ENCODE measurements around the gene HSD17B10.

DNA sequence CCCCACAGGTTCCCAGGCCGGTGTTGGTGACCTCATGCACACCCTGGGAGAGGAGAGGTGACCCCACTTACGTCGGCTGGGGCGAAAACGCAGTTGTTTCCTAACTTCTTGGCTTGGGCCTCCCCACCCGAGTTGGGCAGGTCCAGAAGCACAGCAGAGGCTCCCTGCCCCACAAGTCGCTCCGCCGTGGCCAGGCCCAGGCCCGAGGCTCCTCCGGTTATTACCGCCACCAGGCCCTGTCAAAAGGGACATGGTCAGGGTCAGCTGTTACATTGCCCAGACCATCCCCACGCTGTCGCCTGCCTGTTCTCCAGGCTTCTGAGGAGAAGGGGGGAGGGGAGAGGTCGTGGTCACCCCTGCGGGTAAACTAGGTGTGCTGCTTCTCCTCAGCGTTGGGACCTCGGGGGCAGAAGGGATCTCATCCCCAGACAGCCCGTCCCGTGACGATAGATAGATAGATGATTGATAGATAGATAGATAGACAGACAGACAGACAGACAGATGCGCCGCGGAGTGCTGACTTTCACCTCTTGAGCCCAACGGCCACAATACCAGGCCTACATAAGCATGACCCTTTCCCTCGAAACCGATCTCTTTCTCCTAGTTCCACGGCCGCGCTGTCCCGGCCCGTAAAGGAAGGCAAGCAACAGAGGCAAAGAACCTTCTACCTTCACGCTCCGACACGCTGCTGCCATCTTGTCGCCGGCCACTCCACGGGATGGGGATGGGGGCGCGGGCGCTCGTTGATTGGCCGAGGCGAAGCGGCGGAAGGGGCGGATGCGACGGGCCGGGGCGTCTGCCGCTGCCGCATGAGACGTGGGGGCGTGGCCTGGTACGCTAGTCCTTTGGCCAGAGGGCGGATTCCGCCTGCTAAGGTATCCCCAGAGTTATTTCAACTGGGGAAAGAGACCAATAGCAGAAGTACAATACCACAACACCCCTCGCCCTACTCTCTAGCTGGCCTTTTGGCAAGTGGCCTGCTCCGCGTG, at the start of gene HSD17B10:
- TF ChIP-seq CTCF (IDR thresholded peaks at IDR 0.05) (no peak), E2F5 (CRISPR knock-in tag; IDR thresholded peaks at IDR 0.05) (no peak), SP1 (CRISPR knock-in tag; conservative IDR thresholded peaks at IDR 0.05) (peak; percentile 77), FOXP1 (CRISPR knock-in tag; IDR thresholded peaks at IDR 0.05; ENCODE audit: borderline replicate concordance) (peak; percentile 50; the same call in 1 of the 2 replicates), NR2C2 (CRISPR knock-in tag; IDR thresholded peaks at IDR 0.05) (no peak), HMGA2 (CRISPR knock-in tag; IDR thresholded peaks at IDR 0.05) (no peak), ZSCAN18 (CRISPR knock-in tag; IDR thresholded peaks at IDR 0.05) (no peak), JUN (CRISPR knock-in tag; IDR thresholded peaks at IDR 0.05) (no peak), SMAD4 (CRISPR knock-in tag; IDR thresholded peaks at IDR 0.05) (no peak), ZNF138 (CRISPR knock-in tag; conservative IDR thresholded peaks at IDR 0.05) (no peak)
- TF ChIP-seq, protein P1, sequence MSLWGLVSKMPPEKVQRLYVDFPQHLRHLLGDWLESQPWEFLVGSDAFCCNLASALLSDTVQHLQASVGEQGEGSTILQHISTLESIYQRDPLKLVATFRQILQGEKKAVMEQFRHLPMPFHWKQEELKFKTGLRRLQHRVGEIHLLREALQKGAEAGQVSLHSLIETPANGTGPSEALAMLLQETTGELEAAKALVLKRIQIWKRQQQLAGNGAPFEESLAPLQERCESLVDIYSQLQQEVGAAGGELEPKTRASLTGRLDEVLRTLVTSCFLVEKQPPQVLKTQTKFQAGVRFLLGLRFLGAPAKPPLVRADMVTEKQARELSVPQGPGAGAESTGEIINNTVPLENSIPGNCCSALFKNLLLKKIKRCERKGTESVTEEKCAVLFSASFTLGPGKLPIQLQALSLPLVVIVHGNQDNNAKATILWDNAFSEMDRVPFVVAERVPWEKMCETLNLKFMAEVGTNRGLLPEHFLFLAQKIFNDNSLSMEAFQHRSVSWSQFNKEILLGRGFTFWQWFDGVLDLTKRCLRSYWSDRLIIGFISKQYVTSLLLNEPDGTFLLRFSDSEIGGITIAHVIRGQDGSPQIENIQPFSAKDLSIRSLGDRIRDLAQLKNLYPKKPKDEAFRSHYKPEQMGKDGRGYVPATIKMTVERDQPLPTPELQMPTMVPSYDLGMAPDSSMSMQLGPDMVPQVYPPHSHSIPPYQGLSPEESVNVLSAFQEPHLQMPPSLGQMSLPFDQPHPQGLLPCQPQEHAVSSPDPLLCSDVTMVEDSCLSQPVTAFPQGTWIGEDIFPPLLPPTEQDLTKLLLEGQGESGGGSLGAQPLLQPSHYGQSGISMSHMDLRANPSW (CRISPR knock-in tag; conservative IDR thresholded peaks at IDR 0.05; ENCODE audit: low read depth): no peak
- TF ChIP-seq, protein P2, sequence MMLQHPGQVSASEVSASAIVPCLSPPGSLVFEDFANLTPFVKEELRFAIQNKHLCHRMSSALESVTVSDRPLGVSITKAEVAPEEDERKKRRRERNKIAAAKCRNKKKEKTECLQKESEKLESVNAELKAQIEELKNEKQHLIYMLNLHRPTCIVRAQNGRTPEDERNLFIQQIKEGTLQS (CRISPR knock-in tag; conservative IDR thresholded peaks at IDR 0.05): no peak
- TF ChIP-seq, protein P3, sequence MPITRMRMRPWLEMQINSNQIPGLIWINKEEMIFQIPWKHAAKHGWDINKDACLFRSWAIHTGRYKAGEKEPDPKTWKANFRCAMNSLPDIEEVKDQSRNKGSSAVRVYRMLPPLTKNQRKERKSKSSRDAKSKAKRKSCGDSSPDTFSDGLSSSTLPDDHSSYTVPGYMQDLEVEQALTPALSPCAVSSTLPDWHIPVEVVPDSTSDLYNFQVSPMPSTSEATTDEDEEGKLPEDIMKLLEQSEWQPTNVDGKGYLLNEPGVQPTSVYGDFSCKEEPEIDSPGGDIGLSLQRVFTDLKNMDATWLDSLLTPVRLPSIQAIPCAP (CRISPR knock-in tag; IDR thresholded peaks at IDR 0.05): no peak
- TF ChIP-seq, protein P4, sequence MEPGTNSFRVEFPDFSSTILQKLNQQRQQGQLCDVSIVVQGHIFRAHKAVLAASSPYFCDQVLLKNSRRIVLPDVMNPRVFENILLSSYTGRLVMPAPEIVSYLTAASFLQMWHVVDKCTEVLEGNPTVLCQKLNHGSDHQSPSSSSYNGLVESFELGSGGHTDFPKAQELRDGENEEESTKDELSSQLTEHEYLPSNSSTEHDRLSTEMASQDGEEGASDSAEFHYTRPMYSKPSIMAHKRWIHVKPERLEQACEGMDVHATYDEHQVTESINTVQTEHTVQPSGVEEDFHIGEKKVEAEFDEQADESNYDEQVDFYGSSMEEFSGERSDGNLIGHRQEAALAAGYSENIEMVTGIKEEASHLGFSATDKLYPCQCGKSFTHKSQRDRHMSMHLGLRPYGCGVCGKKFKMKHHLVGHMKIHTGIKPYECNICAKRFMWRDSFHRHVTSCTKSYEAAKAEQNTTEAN (CRISPR knock-in tag; IDR thresholded peaks at IDR 0.05): no peak
